ENCODE data around the gene RGSL1.

RGSL1 gene

DNA sequence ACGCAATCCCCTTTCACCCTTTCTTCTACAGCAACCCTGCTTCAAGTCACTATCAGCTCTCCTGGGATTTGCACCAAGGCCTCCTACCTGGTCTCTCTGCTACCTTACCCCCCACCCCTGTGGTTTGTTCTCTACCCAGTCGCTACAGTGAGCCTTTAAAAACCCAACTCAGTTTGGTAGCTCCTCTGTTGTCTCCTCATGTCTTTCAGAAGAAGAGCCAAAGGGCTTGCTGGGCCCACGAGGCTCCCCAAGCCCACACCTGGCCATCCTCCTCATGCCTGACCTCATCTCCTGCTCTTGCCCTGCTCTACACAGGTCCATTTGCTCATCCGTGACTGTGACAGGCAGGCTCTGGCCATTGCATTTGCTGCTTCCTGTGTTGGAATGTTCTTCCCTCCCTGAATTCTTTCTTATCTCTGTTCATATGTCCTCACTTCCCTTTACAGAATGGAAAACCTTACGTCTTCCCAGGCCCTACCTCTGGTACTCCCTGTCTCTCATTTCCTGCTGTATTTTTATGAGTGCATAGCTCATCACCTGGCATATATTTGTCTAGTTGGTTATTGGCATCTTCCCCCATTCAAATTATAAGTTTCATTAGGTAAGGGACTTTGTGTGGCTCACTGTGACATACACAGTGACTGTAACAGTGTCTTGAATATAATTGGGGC is 150.9 kb downstream of the RGSL1 start:
- no peaks in the 10 kb centered on the region for H3K9me3 Mint-ChIP-seq
- no peak overlapping the region for H3K4me3 Mint-ChIP-seq
- H3K27me3 Mint-ChIP-seq = peaks cover 9% of the 10 kb centered on the region

DNA sequence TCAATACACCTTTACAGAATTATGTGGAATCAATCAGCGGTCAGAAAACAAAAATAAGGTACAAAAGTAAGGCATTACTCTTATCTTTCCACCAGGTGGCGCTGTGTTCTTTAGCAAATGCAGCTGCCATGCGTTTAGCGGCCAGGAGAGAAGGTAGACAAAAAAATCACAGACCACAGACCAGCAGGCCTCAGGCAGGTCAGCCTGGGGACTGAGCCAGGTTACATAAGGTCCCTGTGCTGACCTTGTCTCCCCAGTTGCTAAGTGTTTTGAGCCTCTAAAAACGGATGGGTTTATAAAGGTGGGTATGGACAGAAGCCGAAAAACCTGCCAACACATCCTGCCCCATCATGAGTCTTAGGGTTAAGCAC is 151.5 kb downstream of the RGSL1 start:
- DNase-seq (ENCODE audit: low spot score in 2 of 2) (peak; percentile 38 to 53), ATAC-seq (replicated peaks; ENCODE audit: extremely low read depth, poor library complexity, severe bottlenecking) (no peak)
- Mint-ChIP-seq H3K4me1 (no peaks in the 10 kb centered on the region), H3K27me3 (peaks cover 4% of the 10 kb centered on the region), H3K36me3 (ENCODE audit: insufficient read depth) (peaks cover 3% of the 10 kb centered on the region), H3K27ac (ENCODE audit: low read depth) (no peak overlapping the region), H3K4me3 (no peak overlapping the region), H3K9me3 (no peaks in the 10 kb centered on the region)

More for the DNA sequence above, 150.9 kb downstream of the RGSL1 start:
- ATAC-seq (replicated peaks; ENCODE audit: extremely low read depth, poor library complexity, severe bottlenecking) = no peak
- no peak for DNase-seq (ENCODE audit: low spot score in 2 of 2)
- Mint-ChIP-seq H3K36me3 (ENCODE audit: insufficient read depth) (peaks cover 3% of the 10 kb centered on the region), H3K27ac (ENCODE audit: low read depth) (no peak overlapping the region), H3K4me1 (no peaks in the 10 kb centered on the region)

DNA sequence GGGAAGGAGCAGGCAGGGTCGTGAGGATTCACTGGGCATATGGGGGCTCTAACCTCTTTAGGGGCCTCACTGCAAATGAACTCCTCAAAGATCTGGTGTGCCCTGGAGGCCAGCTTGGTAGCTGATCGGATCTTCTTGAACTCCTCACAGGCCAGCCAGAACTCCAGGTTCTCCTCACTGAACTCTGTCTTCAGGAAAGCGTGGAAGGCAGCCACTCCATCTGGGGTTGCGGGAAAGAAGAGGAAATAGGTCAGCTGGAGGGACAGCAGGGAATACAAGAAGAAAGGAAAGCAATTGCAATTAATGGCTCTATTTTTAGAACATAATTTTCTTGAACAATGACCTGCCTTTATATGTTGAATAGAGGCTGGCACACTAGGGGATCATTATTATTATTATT is 152.0 kb downstream of the RGSL1 start:
- ATAC-seq (replicated peaks; ENCODE audit: extremely low read depth, poor library complexity, severe bottlenecking) = no peak
- H3K4me3 Mint-ChIP-seq = no peak overlapping the region
- no peaks in the 10 kb centered on the region for H3K9me3 Mint-ChIP-seq
- H3K27ac Mint-ChIP-seq (ENCODE audit: low read depth) = no peak overlapping the region
- no peak for DNase-seq (ENCODE audit: low spot score in 2 of 2)
- H3K4me1 Mint-ChIP-seq = no peaks in the 10 kb centered on the region
- peaks cover 5% of the 10 kb centered on the region for H3K27me3 Mint-ChIP-seq
- H3K36me3 Mint-ChIP-seq (ENCODE audit: insufficient read depth) = peaks cover 3% of the 10 kb centered on the region

DNA sequence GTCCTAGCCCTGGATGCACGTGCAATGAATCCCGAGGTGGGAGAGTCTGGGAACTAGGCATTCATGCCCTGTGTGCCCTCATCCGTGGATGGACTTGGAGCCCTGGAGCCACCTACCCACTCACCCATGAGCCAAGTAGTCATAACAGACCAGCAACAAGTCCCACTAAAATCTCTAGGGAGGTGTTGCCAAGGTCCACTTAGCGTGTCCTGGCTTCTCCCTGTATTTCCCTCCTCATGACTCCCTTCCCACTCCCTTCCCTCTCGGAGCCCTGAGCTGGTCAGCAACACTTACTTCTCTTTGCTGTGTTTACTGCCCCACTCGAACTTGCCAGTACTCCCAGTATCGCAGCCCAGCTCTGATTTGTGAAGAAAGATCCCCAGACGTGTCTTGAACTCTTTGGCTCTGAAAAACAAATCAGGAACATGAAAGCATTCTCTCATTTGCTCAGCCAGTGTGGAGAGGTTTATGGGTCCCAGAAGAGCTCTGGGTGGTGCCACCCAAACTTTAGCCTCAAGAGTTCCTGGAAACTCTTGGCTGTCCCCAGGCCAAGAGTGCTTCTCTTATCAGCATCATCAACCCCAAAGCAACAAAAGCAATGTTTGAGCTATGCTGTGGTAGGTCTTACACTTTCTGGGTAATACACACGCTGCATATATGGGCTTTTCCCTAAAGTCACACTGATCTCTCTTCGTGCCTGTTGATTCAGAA is 153.1 kb downstream of the RGSL1 start:
- DNase-seq (ENCODE audit: low spot score in 2 of 2) = no peak
- H3K4me3 Mint-ChIP-seq = peak overlapping the region; percentile 71

DNA sequence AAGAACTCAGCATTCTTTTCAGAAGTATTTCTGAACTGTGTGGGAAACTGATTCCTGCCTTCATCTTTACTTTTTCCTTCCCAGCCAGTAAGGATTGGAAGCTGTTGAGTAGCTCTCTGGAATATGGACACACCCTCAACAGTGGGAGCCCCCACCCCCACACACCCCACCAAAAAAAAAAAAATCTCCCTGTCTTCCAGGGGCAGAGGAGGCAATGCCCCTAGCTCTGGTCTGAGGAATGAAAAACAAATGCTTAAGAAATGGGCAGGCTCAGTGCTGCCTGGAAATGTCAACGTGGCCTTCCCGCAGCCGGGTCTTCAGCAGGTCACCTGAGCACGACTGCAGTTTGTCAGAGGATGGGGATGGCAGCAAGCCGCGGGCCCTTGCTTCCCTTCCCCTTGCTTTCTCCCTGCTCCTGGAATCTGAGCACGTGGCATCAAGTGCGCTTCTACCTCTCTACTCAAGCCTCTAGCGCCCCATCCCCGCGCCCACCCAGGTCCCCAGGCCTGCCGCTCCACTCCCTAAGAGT is 153.8 kb downstream of the RGSL1 start:
- Mint-ChIP-seq H3K9me3 (no peaks in the 10 kb centered on the region), H3K27me3 (peaks cover 22% of the 10 kb centered on the region), H3K4me3 (peak overlapping the region; percentile 71), H3K36me3 (ENCODE audit: insufficient read depth) (peaks cover 3% of the 10 kb centered on the region), H3K27ac (ENCODE audit: low read depth) (peak overlapping the region; percentile 52), H3K4me1 (no peaks in the 10 kb centered on the region)
- no peak for ATAC-seq (replicated peaks; ENCODE audit: extremely low read depth, poor library complexity, severe bottlenecking)
- DNase-seq (ENCODE audit: low spot score in 2 of 2) = no peak

More for the DNA sequence above, 153.1 kb downstream of the RGSL1 start:
- peak overlapping the region; percentile 52 for H3K27ac Mint-ChIP-seq (ENCODE audit: low read depth)
- peaks cover 16% of the 10 kb centered on the region for H3K27me3 Mint-ChIP-seq
- ATAC-seq (replicated peaks; ENCODE audit: extremely low read depth, poor library complexity, severe bottlenecking) = peak; percentile 41
- H3K4me1 Mint-ChIP-seq = no peaks in the 10 kb centered on the region
- H3K9me3 Mint-ChIP-seq = no peaks in the 10 kb centered on the region
- H3K36me3 Mint-ChIP-seq (ENCODE audit: insufficient read depth) = peaks cover 3% of the 10 kb centered on the region

DNA sequence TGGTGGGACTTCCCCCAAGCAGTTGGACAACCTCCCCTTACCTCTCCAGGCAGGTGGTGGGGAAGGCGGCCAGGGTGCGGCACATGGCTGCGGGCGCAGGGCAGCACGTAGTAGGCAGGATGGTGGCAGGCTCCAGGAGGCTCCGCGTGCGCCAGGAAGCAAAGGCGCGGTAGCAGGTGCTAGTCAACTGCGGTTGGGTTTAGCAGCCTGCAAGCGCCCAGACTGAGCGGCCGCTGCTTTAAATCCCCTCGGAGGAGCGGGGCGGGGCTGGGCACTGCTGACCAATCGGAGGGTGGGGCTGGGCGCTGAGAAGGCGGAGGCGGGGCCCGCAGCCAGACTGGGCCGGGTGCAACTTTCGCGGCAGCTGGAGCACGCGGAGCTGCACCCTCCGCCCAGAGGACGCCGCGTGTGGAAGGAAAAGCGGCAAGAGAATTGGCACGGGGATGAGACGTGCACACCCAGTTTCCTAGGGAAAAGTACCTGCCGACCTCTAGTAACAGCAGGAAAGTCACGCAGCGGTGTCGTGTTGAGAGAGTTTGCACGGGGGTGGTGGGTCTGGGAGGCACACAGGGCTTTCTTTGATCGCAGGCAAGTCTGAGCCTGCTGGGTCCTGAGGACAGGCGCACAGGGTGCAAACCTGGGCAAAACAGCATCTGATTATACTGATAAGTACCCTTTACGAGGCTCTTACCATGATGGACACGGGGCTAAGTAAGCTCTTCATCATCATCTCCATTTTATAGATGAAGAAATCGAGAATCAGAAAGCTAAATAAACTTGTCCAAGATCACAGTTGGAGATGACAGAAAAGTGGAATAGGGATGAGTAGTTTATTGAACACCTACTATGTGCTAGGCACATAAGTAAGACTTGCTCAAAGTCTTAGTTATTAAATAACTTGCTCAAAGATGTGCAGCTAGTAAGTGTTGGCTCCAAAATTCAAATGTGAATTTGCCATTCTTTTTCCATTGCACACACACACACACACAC is 154.5 kb downstream of the RGSL1 start, which contains the start of gene RGS16:
Gene RGS16 (minus strand): TSS at position 215 of the 990 bp plus-strand sequence. CDS start 130 bp downstream, at position 85.
- Mint-ChIP-seq H3K4me3 (peak within 1 kb of the TSS; percentile 71), H3K9me3 (no peaks in the 10 kb centered on the region), H3K27ac (ENCODE audit: low read depth) (peak within 1 kb of the TSS; percentile 52), H3K27me3 (peaks cover 29% of the 10 kb centered on the region), H3K36me3 (ENCODE audit: insufficient read depth) (peaks cover 3% of the 10 kb centered on the region), H3K4me1 (no peaks in the 10 kb centered on the region)
- peak; percentile 88 for ATAC-seq (replicated peaks; ENCODE audit: extremely low read depth, poor library complexity, severe bottlenecking)
- DNase-seq (ENCODE audit: low spot score in 2 of 2) = peak; percentile 74 to 81

DNA sequence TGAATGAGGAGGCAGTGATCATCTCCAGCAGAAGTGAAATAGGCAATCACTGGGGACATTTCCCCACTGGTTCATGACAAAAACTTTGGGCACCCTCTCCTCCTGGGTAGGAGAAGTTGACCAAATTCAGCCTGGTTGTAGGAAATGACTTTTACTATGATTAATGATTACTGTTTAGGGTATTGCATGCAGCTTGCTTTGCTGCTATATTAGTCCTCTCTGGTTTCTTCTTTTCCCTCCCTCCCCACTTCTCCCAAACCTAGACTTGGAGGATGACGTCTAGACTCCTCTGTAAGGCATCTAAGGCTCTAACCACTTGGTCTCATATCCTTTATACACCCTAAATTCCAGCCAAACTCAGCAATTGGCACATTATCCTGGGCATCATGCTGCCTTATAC is 157.6 kb downstream of the RGSL1 start:
- Mint-ChIP-seq H3K4me3 (no peak overlapping the region), H3K36me3 (ENCODE audit: insufficient read depth) (peaks cover 5% of the 10 kb centered on the region), H3K9me3 (no peaks in the 10 kb centered on the region), H3K4me1 (no peaks in the 10 kb centered on the region), H3K27ac (ENCODE audit: low read depth) (no peak overlapping the region), H3K27me3 (peaks cover 56% of the 10 kb centered on the region)
- no peak for DNase-seq (ENCODE audit: low spot score in 2 of 2)
- no peak for ATAC-seq (replicated peaks; ENCODE audit: extremely low read depth, poor library complexity, severe bottlenecking)

DNA sequence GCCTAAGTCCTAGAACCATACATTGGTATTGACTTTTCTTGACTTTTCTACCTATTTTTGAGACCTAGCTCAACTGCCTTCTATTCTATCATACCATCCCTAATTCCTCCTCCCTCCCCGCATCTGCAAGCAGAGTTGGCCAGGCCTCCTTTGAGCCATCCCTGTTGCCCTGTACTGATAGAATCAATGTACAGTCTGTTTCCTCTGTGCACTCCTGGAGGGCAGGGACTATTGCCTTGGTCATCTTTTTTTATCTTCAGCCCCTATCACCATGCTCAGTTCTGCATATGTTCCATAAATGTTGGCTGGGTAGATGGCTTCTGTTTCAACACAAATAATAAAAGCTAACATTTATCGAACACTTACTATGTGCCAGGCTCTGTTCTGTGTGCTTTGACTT is 158.3 kb downstream of the RGSL1 start:
- no peak overlapping the region for H3K27ac Mint-ChIP-seq (ENCODE audit: low read depth)
- H3K4me1 Mint-ChIP-seq = no peaks in the 10 kb centered on the region
- ATAC-seq (replicated peaks; ENCODE audit: extremely low read depth, poor library complexity, severe bottlenecking) (no peak), DNase-seq (ENCODE audit: low spot score in 2 of 2) (no peak)
- H3K9me3 Mint-ChIP-seq = no peaks in the 10 kb centered on the region
- H3K27me3 Mint-ChIP-seq = peaks cover 62% of the 10 kb centered on the region
- peaks cover 5% of the 10 kb centered on the region for H3K36me3 Mint-ChIP-seq (ENCODE audit: insufficient read depth)
- no peak overlapping the region for H3K4me3 Mint-ChIP-seq

DNA sequence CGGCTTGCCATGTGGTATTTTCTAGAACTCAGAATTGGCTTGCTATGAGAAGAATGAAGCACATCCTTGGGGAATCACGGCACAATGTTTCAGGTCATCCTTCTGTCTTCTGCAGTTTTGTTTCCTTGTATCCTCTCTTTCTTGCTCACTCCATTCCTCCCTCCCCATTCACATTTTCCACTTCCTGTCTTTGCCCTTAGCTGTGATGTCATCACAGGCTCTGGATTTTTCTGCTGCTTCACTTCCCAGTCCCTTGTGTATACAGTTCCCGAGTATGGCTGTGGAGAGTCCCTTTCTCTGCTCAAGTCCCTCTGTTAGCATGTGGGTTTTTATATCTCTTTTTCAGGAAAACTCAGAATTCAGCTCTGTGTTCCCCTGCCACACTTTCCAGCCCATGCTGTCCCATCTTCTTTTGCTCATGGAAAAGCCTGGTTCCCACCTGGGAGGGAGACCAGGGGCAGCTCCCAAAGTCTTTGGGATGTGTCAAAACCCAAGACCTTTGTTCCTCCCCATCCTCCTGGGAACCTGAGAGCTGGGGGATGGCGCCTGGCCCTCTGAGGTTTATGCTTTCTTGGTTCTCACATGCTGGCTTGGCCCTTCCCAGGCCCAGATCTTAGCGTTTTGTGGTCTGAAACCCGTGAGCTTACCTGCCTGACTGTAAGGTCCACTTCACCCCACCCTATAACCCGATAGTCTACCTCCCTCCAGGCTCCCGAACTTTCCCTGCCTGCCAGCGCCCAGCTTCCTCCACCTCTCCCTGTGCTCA is 159.1 kb downstream of the RGSL1 start:
- Mint-ChIP-seq H3K4me1 (peaks cover 4% of the 10 kb centered on the region), H3K9me3 (no peaks in the 10 kb centered on the region), H3K27ac (ENCODE audit: low read depth) (no peak overlapping the region), H3K27me3 (peaks cover 70% of the 10 kb centered on the region), H3K36me3 (ENCODE audit: insufficient read depth) (peaks cover 5% of the 10 kb centered on the region), H3K4me3 (no peak overlapping the region)
- no peak for ATAC-seq (replicated peaks; ENCODE audit: extremely low read depth, poor library complexity, severe bottlenecking)
- DNase-seq (ENCODE audit: low spot score in 2 of 2) = no peak

All from central memory CD8-positive, alpha-beta T cell (primary cell).